DND-41 (cell line): Measurements from ENCODE around the gene FAM240A.
A peak's percentile ranks its signal among the peaks of the same experiment; 100 is the strongest.

Source experiments
- EZH2 ChIP-seq: IDR thresholded peaks from 3 replicates; pipeline ENCODE4 v1.6.1; 2012; ENCODE audit warnings: borderline replicate concordance, low read depth, mild to moderate bottlenecking, moderate library complexity, low read length, inconsistent platforms; ENCODE audit not compliant: severe bottlenecking
- TF ChIP-seq, protein P1 (sequence below): IDR thresholded peaks from 2 replicates; pipeline ENCODE4 v1.5.1; 2012; ENCODE audit warnings: borderline replicate concordance, low read length, moderate library complexity, mild to moderate bottlenecking; ENCODE audit not compliant: poor library complexity, severe bottlenecking; ENCODE audit errors: extremely low read depth

DNA sequence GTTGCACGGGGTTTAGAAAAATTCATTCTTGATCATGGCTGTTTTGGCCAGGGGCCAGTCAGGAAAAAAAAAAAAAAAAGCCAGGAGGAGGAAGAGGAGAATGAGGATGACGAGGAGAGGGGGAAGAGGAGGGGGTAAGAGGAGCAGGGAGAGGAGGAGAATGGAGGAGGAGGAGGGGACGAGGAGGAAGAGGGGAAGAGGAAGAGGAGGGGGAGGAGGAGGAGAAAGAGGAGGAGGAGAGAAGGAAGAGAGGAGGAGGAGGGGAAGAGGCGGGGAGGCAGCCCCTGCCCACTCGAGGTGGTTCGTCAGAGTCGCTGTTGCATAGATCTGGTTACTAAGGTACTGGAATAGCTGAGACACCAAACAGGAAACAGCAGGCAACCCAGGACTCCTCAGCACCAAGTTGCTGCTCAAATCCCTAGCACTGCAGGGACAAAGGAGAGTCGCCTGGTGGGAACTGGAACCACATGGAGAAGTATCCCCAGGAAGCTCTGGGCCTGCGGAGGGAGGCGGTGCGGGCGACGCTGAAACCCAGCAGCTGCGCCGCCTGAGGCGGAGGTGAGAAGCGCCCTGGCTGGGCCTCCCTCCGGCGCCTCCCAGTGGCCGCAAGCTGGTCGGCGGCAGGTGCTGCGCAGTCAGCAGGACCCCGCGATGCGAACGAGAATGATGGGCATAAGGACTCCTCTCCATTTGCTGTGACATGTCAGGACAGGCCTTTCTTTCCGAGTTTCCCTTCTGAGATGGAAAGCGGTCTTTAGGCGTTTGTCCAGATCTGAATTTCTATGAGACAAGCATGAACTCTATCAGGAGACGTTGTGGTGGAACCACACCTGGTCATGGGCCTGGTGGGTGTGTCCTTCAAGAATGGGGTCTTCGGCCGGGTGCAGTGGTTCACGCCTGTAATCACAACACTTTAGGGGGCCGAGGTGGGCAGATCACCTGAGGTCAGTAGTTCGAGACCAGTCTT lies 17.5 kb downstream of the FAM240A start:
- TF ChIP-seq, protein P1, sequence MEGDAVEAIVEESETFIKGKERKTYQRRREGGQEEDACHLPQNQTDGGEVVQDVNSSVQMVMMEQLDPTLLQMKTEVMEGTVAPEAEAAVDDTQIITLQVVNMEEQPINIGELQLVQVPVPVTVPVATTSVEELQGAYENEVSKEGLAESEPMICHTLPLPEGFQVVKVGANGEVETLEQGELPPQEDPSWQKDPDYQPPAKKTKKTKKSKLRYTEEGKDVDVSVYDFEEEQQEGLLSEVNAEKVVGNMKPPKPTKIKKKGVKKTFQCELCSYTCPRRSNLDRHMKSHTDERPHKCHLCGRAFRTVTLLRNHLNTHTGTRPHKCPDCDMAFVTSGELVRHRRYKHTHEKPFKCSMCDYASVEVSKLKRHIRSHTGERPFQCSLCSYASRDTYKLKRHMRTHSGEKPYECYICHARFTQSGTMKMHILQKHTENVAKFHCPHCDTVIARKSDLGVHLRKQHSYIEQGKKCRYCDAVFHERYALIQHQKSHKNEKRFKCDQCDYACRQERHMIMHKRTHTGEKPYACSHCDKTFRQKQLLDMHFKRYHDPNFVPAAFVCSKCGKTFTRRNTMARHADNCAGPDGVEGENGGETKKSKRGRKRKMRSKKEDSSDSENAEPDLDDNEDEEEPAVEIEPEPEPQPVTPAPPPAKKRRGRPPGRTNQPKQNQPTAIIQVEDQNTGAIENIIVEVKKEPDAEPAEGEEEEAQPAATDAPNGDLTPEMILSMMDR, result peak; percentile 83
- TF ChIP-seq EZH2, result no peak
